22Rv1 (cell line): ENCODE results near the gene CAMTA1.

Experiments used
- CTCF ChIP-seq: fragments of 450-650 bp; IDR thresholded peaks from 2 replicates; pipeline ENCODE4 v1.5.1; 2017; ENCODE audit warnings: mild to moderate bottlenecking
- ZFX ChIP-seq: fragments of 450-650 bp; IDR thresholded peaks from 2 replicates; pipeline ENCODE4 v1.6.1; 2017; ENCODE audit warnings: antibody characterized with exemption, borderline replicate concordance

- TF ChIP-seq CTCF (no peak), ZFX (no peak)
Measured at GRCh38 chr1:7570311-7570710, 785.1 kb downstream of the CAMTA1 start.
